Stomach (tissue), 9 donors: ENCODE measurements around the gene DHRS4. TPM values are rescaled to one million over a fixed set of nuclear protein-coding genes. Genes with fewer than 3 reads are reported as not detected.

Experiments used
- DNase-seq, 2 donors: peaks; one replicate each; pipeline versions ENCODE4 v3.0.0 to v3.0.0-alpha.2; 2013 to 2019
- H3K27ac ChIP-seq, 5 donors: fragments of 200-600 bp in 4 of 5; sonication (generic) in 4 of 5; one replicate each; pipeline ENCODE4 v1.5.1; 2013 to 2019; ENCODE audit warnings: mild to moderate bottlenecking in 1 of 5, moderate library complexity in 1 of 5
- H3K27me3 ChIP-seq, 3 donors: fragments of 200-600 bp; sonication (generic); one replicate each; pipeline ENCODE4 v1.5.1; 2017 to 2019; ENCODE audit warnings: mixed run types in 1 of 3
- H3K36me3 ChIP-seq, 4 donors: fragments of 200-600 bp; sonication (generic); 1 replicate in 3 of 4; 2 replicates in 1 of 4; pipeline ENCODE4 v1.5.1; 2016 to 2019
- H3K4me1 ChIP-seq, 4 donors: fragments of 200-600 bp; sonication (generic); one replicate each; pipeline ENCODE4 v1.5.1; 2016 to 2019
- H3K4me3 ChIP-seq, 4 donors: fragments of 200-600 bp; sonication (generic) in 3 of 4; one replicate each; pipeline ENCODE4 v1.5.1; 2016 to 2019; ENCODE audit warnings: mild to moderate bottlenecking in 1 of 4
- H3K9me3 ChIP-seq, 4 donors: fragments of 200-600 bp; sonication (generic); one replicate each; pipeline ENCODE4 v1.5.1; 2016 to 2019
- CTCF ChIP-seq, 7 experiments: fragments of 450-650 bp in 4 of 7; fragments of 200-600 bp in 3 of 7; sonication (generic) in 3 of 7; IDR thresholded peaks; one replicate each; pipeline ENCODE4 v1.5.1; 2016 to 2019; ENCODE audit warnings: antibody characterized with exemption in 7 of 7, control low read depth in 2 of 7, mild to moderate bottlenecking in 1 of 7
- EP300 ChIP-seq: sonication (generic); formaldehyde crosslinking; IDR thresholded peaks from one replicate; pipeline ENCODE4 v1.6.1; 2017; ENCODE audit warnings: antibody characterized with exemption
- POLR2A ChIP-seq, 4 donors: fragments of 450-650 bp; IDR thresholded peaks; one replicate each; pipeline ENCODE4 v1.6.1; 2016; ENCODE audit warnings: antibody characterized with exemption in 4 of 4, control low read depth in 2 of 4, mild to moderate bottlenecking in 1 of 4, moderate library complexity in 1 of 4
- POLR2AphosphoS5 ChIP-seq, 3 donors: sonication (generic); formaldehyde crosslinking; IDR thresholded peaks; one replicate each; pipeline ENCODE4 v1.6.1; 2016; ENCODE audit warnings: antibody characterized with exemption in 3 of 3
- WGBS, 5 donors: extraction: QIAGEN DNeasy Blood & Tissue Kit in 3 of 5; methylation state at CpG; one replicate each; pipeline versions ENCODE4 v1.1.5 to v1.1.7; 2013 to 2018; 5-methylcytosine and 5-hydroxymethylcytosine counted together
- intact Hi-C: fragments of 100-400 bp; cut with DNase I; formaldehyde crosslinking; loops from one replicate; pipeline ENCODE4 v1.15.1; 2023; ENCODE audit warnings: low total_unique reads
- polyA plus RNA-seq, 3 donors: library from polyadenylated mRNA; stranded (reverse); fragments of 200-250 nt; gene quantifications; one replicate each; pipeline ENCODE4 v1.2.3, GENCODE V29; 2013
- total RNA-seq, 5 donors: library from RNA; depleted of rRNA; stranded (reverse); fragments of >200 nt; gene quantifications; one replicate each; pipeline versions ENCODE4 v1.1.0 to v1.2.3, GENCODE V29; 2014 to 2016
- donor health status: healthy with polysubstance abuse.
- donor health status: Bipolar disorder and iron deficiency.
- donor health status: healthy.

The DHRS4 gene
- total and polyA plus RNA-seq, 8 donors = 29.0 to 114 (median 42.3) TPM

GRCh38 chr14:23925523-23926075 is 28.0 kb upstream of the DHRS4 start:
- H3K4me1 ChIP-seq = peaks cover 0 to 14% (median 6%) of the 10 kb centered on the region in 4 donors
- no peak for TF ChIP-seq POLR2AphosphoS5 (IDR thresholded peaks at IDR 0.05)
- no peak for TF ChIP-seq POLR2A (IDR thresholded peaks at IDR 0.05)
- TF ChIP-seq CTCF (IDR thresholded peaks at IDR 0.05) = no peak
- no peak for TF ChIP-seq EP300
- H3K9me3 ChIP-seq = no peaks in the 10 kb centered on the region
- intact Hi-C loops = no loop called here
- H3K27me3 ChIP-seq = no peaks in the 10 kb centered on the region
- H3K27ac ChIP-seq = no peak overlapping the region
- 84 to 92% (median 90%) methylated on average over 7 of the region's 7 CpGs for WGBS, 5 donors
- H3K4me3 ChIP-seq = no peak overlapping the region
- DNase-seq = no peak
- H3K36me3 ChIP-seq = no peaks in the 10 kb centered on the region

- no peak overlapping the region for H3K4me3 ChIP-seq
- 89 to 95% (median 93%) methylated on average over 11 of the region's 11 CpGs for WGBS, 5 donors
- TF ChIP-seq POLR2AphosphoS5 (IDR thresholded peaks at IDR 0.05) = no peak
- no peak for TF ChIP-seq POLR2A (IDR thresholded peaks at IDR 0.05)
- TF ChIP-seq CTCF (IDR thresholded peaks at IDR 0.05) = no peak
- no peak for TF ChIP-seq EP300
- H3K27ac ChIP-seq = no peak overlapping the region
- DNase-seq = no peak
- no peaks in the 10 kb centered on the region for H3K9me3 ChIP-seq
- H3K27me3 ChIP-seq = no peaks in the 10 kb centered on the region
- intact Hi-C loops = no loop called here
- peaks cover 0 to 21% (median 7%) of the 10 kb centered on the region in 4 donors for H3K4me1 ChIP-seq
- H3K36me3 ChIP-seq = no peaks in the 10 kb centered on the region
Measured at GRCh38 chr14:23926543-23926942, 27.0 kb upstream of the DHRS4 start.

DNA sequence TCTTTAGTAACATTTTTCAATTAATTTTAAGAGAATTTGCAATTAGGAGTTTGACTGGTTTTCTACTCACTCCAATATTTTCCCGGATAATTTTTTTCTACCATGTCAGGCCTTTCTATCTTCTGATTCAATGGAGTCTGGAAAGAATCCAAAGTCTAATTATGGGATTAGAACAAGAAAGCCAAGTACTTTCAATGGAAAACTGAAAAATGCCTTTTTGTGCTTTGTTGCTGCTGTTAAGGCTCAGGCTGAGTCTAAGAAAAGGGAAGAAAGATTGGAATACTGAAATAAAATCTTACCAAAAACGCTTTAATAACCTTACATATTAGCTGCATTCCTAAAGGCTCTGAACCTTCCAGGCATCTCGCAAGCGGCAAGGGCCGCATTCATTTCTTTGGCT is 24.4 kb upstream of the DHRS4 start:
- Histone ChIP-seq H3K36me3 (no peaks in the 10 kb centered on the region), H3K9me3 (no peaks in the 10 kb centered on the region), H3K27me3 (peaks cover 0 to 6% (median 0%) of the 10 kb centered on the region in 3 donors), H3K4me1 (peaks cover 0 to 21% (median 7%) of the 10 kb centered on the region in 4 donors), H3K4me3 (no peak overlapping the region), H3K27ac (no peak overlapping the region)
- TF ChIP-seq POLR2A (IDR thresholded peaks at IDR 0.05) = no peak
- no peak for TF ChIP-seq EP300
- DNase-seq = no peak
- intact Hi-C loops = no loop called here
- WGBS, 5 donors = 70 to 84% (median 76%) methylated on average over 5 of the region's 5 CpGs

DNA sequence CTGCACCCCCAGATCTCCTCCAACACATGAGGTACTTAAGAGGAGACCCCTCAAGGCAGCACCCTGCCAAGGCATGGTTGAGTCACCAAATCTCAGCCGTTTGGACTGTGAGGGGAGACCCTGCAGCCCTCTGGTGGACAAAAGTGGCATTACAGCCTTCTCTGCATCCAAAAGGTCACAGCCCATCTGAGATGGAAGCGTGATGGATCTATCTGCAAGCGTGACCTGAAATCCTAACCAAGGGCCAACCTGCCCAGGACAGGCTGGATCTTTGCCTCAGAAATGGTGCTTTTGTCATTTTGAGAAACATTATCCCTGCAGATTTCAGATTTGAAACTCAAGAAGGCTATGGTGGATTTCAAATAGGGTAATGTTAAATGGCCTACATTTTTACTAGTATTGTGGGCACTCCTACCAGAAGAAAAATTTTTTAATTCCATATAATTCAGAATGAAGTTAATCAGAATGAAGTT is 23.7 kb upstream of the DHRS4 start:
- Histone ChIP-seq H3K27ac (no peak overlapping the region), H3K9me3 (no peaks in the 10 kb centered on the region), H3K4me1 (peaks cover 0 to 21% (median 7%) of the 10 kb centered on the region in 4 donors), H3K27me3 (peaks cover 0 to 6% (median 4%) of the 10 kb centered on the region in 3 donors), H3K36me3 (no peaks in the 10 kb centered on the region), H3K4me3 (no peak overlapping the region)
- 0 to 10% (median 6%) methylated on average over 3 of the region's 3 CpGs for WGBS, 5 donors
- DNase-seq = peak; percentile 85 to 89
- TF ChIP-seq EP300 = no peak
- peak in 1 of 3 donors; percentile 5 for TF ChIP-seq POLR2AphosphoS5 (IDR thresholded peaks at IDR 0.05)
- peak in 6 of 7 experiments; percentile 39 to 96 (median 81) for TF ChIP-seq CTCF (IDR thresholded peaks at IDR 0.05)
- TF ChIP-seq POLR2A (IDR thresholded peaks at IDR 0.05) = no peak
- intact Hi-C loops = no loop called here

DNA sequence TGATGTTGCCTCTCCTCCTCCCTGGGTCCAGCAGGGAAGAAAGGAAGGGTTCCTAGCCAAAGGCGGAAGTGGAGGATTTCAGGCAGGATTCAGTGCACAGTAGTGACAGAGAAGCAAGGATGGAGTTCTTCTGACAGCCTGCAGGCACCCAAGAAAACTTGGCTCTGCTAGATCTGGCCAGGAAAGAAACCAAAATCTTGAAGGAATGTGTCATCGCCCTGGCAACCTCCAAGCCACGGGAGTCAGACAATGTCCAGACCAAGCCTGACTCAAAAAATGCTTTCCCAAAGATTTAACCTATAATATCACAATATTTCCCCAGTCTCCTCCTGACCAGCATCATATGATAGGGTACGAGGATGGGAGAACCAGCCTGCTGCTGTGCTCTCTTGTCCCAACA is 22.8 kb upstream of the DHRS4 start:
- intact Hi-C loops = no loop called here
- TF ChIP-seq EP300 = peak; percentile 21
- TF ChIP-seq CTCF (IDR thresholded peaks at IDR 0.05) = no peak
- peak in 1 of 3 donors; percentile 65 for TF ChIP-seq POLR2AphosphoS5 (IDR thresholded peaks at IDR 0.05)
- TF ChIP-seq POLR2A (IDR thresholded peaks at IDR 0.05) = no peak
- H3K36me3 ChIP-seq = no peaks in the 10 kb centered on the region
- H3K27ac ChIP-seq = peak overlapping the region in 1 of 5 donors; percentile 23
- 41 to 70% (median 58%) methylated on average over 4 of the region's 4 CpGs for WGBS, 5 donors
- H3K9me3 ChIP-seq = no peaks in the 10 kb centered on the region
- H3K4me3 ChIP-seq = no peak overlapping the region
- H3K27me3 ChIP-seq = peaks cover 0 to 6% (median 4%) of the 10 kb centered on the region in 3 donors
- peak in 1 of 2 donors; percentile 65 for DNase-seq
- H3K4me1 ChIP-seq = peaks cover 0 to 26% (median 10%) of the 10 kb centered on the region in 4 donors
